OCI-LY7 (cell line): ENCODE results near the gene CDHR1.

Source experiments
- CTCF ChIP-seq: fragments of 200-600 bp; sonication (generic); conservative IDR thresholded peaks from 2 replicates; pipeline ENCODE4 v1.5.1; 2014; ENCODE audit warnings: mild to moderate bottlenecking, antibody characterized with exemption, low read length, moderate library complexity, mixed read lengths
- EZH2phosphoT487 ChIP-seq: fragments of 200-600 bp; sonication (generic); IDR thresholded peaks from 2 replicates; pipeline ENCODE4 v1.6.1; 2018; ENCODE audit warnings: low read depth, borderline replicate concordance, mild to moderate bottlenecking, mixed run types, antibody characterized with exemption, low read length, moderate library complexity, mixed read lengths

DNA sequence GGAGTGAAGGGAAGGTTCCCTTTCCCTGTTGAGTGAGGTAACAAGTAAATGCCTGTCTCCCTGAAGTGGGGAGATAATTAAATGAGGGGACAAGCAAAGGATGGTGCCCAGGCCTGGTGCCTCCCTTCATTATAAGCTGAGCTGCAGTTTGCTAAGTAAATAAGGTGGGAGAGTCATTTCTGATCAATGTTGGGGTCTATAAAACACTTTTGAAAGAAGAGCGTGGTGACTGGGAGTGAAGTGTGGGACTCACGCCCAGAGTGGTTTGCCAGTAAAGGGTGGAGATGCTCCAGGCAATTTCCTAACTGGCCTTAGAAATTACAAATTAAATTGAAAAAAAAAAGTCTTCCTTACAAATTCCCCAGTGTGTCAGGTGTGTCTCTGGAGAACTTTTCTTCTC lies 30.3 kb upstream of the CDHR1 start:
- TF ChIP-seq CTCF (no peak), EZH2phosphoT487 (no peak)
